ENCODE results near the gene ATP9B. TPM values are rescaled to one million over a fixed set of nuclear protein-coding genes. Genes with fewer than 3 reads are reported as not detected.

Gene ATP9B
- total and polyA plus RNA-seq, 9 donors: 19.9 to 72.1 (median 43.2) TPM

DNA sequence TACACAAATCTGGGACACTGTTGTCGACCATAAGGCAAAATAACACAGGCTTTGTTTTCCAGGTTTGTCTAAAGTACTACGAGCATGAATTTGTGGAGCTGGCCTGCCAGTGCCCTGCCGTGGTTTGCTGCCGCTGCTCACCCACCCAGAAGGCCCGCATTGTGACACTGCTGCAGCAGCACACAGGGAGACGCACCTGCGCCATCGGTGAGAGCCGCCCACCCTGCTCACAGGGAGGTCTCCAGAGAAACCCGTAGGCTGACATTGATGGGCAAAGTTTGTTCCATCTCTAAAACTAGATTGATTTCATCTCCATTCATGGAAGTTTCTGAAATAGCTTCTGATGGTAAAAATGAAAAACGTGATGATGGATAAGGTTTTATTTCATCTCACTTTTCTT is 276.2 kb downstream of the ATP9B start:
- intact Hi-C loops (cut with DNase I): no loop called here
- no peaks in the 10 kb centered on the region for H3K27me3 ChIP-seq
- no peak overlapping the region for H3K27ac ChIP-seq
- TF ChIP-seq EP300 (IDR thresholded peaks at IDR 0.05) (no peak), POLR2A (IDR thresholded peaks at IDR 0.05) (no peak)
- TF ChIP-seq, protein P1, sequence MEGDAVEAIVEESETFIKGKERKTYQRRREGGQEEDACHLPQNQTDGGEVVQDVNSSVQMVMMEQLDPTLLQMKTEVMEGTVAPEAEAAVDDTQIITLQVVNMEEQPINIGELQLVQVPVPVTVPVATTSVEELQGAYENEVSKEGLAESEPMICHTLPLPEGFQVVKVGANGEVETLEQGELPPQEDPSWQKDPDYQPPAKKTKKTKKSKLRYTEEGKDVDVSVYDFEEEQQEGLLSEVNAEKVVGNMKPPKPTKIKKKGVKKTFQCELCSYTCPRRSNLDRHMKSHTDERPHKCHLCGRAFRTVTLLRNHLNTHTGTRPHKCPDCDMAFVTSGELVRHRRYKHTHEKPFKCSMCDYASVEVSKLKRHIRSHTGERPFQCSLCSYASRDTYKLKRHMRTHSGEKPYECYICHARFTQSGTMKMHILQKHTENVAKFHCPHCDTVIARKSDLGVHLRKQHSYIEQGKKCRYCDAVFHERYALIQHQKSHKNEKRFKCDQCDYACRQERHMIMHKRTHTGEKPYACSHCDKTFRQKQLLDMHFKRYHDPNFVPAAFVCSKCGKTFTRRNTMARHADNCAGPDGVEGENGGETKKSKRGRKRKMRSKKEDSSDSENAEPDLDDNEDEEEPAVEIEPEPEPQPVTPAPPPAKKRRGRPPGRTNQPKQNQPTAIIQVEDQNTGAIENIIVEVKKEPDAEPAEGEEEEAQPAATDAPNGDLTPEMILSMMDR (IDR thresholded peaks at IDR 0.05): no peak
- WGBS, 3 donors: 92 to 98% (median 97%) methylated on average over 11 of the region's 11 CpGs
- no peaks in the 10 kb centered on the region for H3K36me3 ChIP-seq
- H3K4me3 ChIP-seq: no peak overlapping the region
- DNase-seq: no peak
- H3K4me1 ChIP-seq (ENCODE audit: insufficient read depth): no peaks in the 10 kb centered on the region
- no peaks in the 10 kb centered on the region for H3K9me3 ChIP-seq

DNA sequence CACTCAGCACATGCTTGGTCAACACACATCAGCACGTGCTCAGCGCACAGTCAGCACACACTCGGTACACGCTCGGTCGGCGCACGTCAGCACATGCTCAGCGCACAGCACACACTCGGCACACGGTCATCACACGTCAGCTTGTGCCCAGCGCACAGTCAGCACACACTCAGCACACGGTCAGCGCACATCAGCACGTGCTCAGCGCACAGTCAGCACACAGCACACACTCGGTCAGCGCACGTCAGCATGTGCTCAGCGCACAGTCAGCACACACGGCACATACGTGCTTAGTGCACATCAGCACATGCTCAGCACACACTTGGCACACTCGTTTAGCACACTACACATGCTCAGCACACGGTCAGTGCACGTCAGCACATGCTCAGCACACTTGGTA is 276.8 kb downstream of the ATP9B start:
- Histone ChIP-seq H3K4me3 (no peak overlapping the region), H3K4me1 (ENCODE audit: insufficient read depth) (no peaks in the 10 kb centered on the region), H3K27me3 (no peaks in the 10 kb centered on the region), H3K9me3 (no peaks in the 10 kb centered on the region), H3K27ac (no peak overlapping the region), H3K36me3 (no peaks in the 10 kb centered on the region)
- 93 to 95% (median 94%) methylated on average over 26 of the region's 26 CpGs for WGBS, 3 donors
- no peak for DNase-seq
- intact Hi-C loops (cut with DNase I): no loop called here
- TF ChIP-seq POLR2A (IDR thresholded peaks at IDR 0.05): no peak
- TF ChIP-seq EP300 (IDR thresholded peaks at IDR 0.05): no peak
- TF ChIP-seq, protein P1 (IDR thresholded peaks at IDR 0.05): no peak

DNA sequence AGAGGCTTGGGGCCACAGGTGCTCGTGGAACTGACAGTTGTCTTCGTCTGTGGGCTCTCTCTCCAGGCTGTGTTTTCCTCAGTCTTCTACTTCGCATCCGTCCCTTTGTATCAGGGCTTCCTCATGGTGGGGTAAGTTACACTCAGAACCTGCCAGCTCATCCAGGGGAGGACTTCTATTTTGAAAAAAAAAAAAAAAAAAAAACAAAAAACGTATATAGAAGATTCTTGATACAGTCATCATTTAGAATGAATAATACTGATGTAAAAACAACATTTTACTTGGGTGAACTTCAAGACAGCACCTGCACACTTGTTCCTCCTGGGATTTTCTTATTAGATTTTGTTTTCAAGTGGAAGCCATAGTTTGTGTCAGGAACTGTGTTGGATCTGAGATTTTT is 278.9 kb downstream of the ATP9B start:
- H3K9me3 ChIP-seq: no peaks in the 10 kb centered on the region
- DNase-seq: no peak
- H3K4me1 ChIP-seq (ENCODE audit: insufficient read depth): no peaks in the 10 kb centered on the region
- no peaks in the 10 kb centered on the region for H3K27me3 ChIP-seq
- TF ChIP-seq POLR2A (IDR thresholded peaks at IDR 0.05) (no peak), EP300 (IDR thresholded peaks at IDR 0.05) (no peak)
- TF ChIP-seq, protein P1 (IDR thresholded peaks at IDR 0.05): no peak
- H3K4me3 ChIP-seq: no peak overlapping the region
- intact Hi-C loops (cut with DNase I): no loop called here
- H3K27ac ChIP-seq: no peak overlapping the region
- WGBS, 3 donors: 80 to 84% (median 83%) methylated on average over 5 of the region's 5 CpGs
- H3K36me3 ChIP-seq: no peaks in the 10 kb centered on the region

DNA sequence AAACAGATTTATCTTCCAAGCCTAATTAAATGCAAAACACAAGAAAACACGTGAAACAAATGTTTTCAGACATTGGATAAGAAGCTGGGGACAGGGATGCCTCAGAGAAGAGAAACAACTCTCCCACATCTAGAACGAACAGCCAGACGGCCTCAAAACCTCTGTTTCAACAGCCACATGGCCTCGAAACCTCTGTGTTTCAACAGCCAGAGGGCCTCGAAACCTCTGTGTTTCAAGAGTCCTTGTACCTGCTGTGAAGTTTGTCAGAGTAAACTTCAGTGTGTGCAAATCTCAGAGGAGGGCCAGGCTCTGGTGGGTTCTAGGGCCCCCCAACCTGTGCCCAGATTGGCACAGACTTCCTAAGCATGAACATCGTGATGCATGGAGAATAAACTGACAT is 283.2 kb downstream of the ATP9B start:
- Histone ChIP-seq H3K9me3 (no peaks in the 10 kb centered on the region), H3K27ac (no peak overlapping the region), H3K4me1 (ENCODE audit: insufficient read depth) (no peaks in the 10 kb centered on the region), H3K4me3 (no peak overlapping the region), H3K27me3 (no peaks in the 10 kb centered on the region), H3K36me3 (no peaks in the 10 kb centered on the region)
- TF ChIP-seq EP300 (IDR thresholded peaks at IDR 0.05): no peak
- no peak for TF ChIP-seq POLR2A (IDR thresholded peaks at IDR 0.05)
- TF ChIP-seq, protein P1 (IDR thresholded peaks at IDR 0.05): no peak
- intact Hi-C loops (cut with DNase I): no loop called here
- DNase-seq: no peak
- WGBS, 3 donors: 54 to 64% (median 58%) methylated on average over 6 of the region's 6 CpGs

DNA sequence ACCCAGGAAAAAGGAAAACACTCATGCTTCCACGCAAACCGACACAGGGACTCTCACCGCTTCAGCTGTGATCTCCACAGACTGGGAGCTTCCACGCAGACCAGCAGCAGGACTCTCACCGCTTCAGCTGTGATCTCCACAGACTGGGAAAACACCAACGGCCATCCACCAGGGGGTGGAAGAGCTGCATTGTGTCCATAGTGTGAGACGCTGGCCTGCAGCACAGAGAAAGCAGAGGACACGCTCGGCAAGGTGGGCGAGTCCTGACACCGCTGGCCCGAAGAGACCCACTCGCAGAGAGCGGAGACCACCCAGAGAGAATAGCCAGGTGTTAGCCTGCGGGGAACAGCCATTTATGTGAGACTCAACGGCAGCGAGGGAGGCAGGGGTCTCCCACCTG is 284.1 kb downstream of the ATP9B start:
- Histone ChIP-seq H3K9me3 (no peaks in the 10 kb centered on the region), H3K27ac (no peak overlapping the region), H3K27me3 (no peaks in the 10 kb centered on the region), H3K4me1 (ENCODE audit: insufficient read depth) (no peaks in the 10 kb centered on the region), H3K4me3 (no peak overlapping the region), H3K36me3 (no peaks in the 10 kb centered on the region)
- WGBS, 3 donors: 85 to 89% (median 88%) methylated on average over 17 of the region's 17 CpGs
- DNase-seq: no peak
- TF ChIP-seq, protein P1 (IDR thresholded peaks at IDR 0.05): no peak
- TF ChIP-seq EP300 (IDR thresholded peaks at IDR 0.05) (no peak), POLR2A (IDR thresholded peaks at IDR 0.05) (no peak)
- intact Hi-C loops (cut with DNase I): no loop called here

All from ovary (tissue), 9 donors.